Right ventricle myocardium superior (tissue), 1 donor: ENCODE measurements around the gene SEPTIN6. TPM values are rescaled to one million over a fixed set of nuclear protein-coding genes. Genes with fewer than 3 reads are reported as not detected.
"Not testable (repeated sequence)": the region's sequence is repeated elsewhere in the genome, so short reads cannot be mapped to it uniquely, and the experiment has no call there.

Experiments
- ATAC-seq: fragments of 200-7000 bp; cut with Tn5 transposase; one replicate; pipeline ENCODE4 v1.9.1; 2020; ENCODE audit warnings: mild to moderate bottlenecking; ENCODE audit not compliant: poor library complexity
- DNase-seq: peaks from one replicate; pipeline ENCODE4 v3.0.0-alpha.2; 2020
- intact Hi-C: fragments of 100-400 bp; cut with DNase I; formaldehyde crosslinking; loops from one replicate; pipeline ENCODE4 v1.11.2; 2022
- microRNA-seq: library from miRNA; unstranded; fragments of <30 nt; microRNA quantifications from one replicate; pipeline ENCODE4 v1.2.0, GENCODE V29; 2020
- total RNA-seq: library from RNA; stranded (reverse); fragmentation: NEBNext Ultra II Directional; extraction: Animal tissue kit (Norgen Biotek cat#: 25700); gene quantifications from one replicate; pipeline ENCODE4 v1.2.1, GENCODE V29; 2021
- donor health status: DM: no; HTN: yes; CAD: no; lungs with severe emphysema.

SEPTIN6 gene
- total RNA-seq, 1 donor from 2014 or later: 6.6 TPM

GRCh38 chrX:119669424-119670037, 23.4 kb downstream of the SEPTIN6 start:
- no peak for DNase-seq
- intact Hi-C loops: no loop called here
- no peak for ATAC-seq

DNA sequence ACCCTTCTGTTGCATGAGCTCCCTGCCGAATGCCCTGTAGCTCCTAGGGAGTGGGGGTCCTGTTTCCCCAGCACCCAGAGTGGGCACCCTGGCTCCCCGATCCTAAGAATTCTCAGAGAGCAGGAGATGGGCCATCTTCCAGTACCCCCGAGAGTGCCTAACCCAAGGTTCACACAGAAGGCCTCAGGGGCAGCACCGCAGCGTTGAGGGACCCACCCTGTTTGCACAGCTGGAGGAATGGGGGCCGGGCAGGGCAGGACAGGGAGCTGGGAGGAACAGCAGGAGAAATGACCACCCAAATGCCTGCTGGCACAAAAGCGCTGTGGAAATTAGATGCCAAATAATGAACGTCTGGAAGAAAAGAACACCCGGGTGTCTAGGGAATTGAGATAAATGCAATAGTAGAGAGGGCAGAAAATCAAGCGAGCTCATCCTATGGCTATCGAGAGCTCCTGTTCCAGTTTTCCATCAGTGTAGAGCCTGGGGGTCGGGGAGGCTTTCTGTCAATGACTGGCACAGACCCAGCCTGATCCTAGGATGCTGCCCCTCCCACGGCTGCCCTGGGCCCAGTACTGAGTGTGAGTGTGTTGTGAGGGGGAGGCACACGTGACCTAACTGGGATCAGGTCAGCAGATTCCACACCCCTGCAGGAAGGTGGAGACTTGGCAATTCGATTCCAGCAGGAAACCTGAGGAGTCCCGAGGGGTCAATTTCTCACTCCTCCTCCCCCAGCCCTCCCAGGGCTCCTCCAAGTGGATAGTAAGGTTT, 25.7 kb downstream of the SEPTIN6 start:
- ATAC-seq (peak; percentile 52), DNase-seq (peak; percentile 41)
- intact Hi-C loops: no loop called here

DNA sequence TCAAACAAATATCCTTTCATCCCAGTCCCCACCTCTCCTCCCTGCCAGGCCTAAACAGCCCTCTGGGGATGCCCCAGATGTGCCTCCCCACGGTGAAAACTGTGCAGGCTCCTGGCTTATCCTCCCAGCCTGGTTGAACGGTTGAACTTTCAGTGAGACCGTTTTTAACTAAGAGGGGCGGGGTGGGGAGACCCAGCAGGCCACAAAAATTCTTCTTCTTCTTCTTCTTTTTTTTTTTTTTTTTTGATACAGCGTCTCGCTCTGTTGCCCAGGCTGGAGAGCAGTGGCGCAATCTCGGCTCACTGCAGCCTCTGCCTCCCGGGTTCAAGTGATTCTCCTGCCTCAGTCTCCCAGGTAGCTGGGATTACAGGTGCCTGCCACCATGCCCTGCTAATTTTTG, 28.1 kb downstream of the SEPTIN6 start:
- intact Hi-C loops, ATAC-seq, DNase-seq: not testable (repeated sequence)

GRCh38 chrX:119661486-119661885, 31.5 kb downstream of the SEPTIN6 start:
- intact Hi-C loops: no loop called here
- ATAC-seq (no peak), DNase-seq (no peak)

GRCh38 chrX:119659522-119659921, 33.4 kb downstream of the SEPTIN6 start:
- no peak for DNase-seq
- intact Hi-C loops: no loop called here
- ATAC-seq: no peak

- intact Hi-C loops: no loop called here
- DNase-seq: no peak
- ATAC-seq: peak; percentile 36
Measured at GRCh38 chrX:119655125-119655524, 37.8 kb downstream of the SEPTIN6 start.

DNA sequence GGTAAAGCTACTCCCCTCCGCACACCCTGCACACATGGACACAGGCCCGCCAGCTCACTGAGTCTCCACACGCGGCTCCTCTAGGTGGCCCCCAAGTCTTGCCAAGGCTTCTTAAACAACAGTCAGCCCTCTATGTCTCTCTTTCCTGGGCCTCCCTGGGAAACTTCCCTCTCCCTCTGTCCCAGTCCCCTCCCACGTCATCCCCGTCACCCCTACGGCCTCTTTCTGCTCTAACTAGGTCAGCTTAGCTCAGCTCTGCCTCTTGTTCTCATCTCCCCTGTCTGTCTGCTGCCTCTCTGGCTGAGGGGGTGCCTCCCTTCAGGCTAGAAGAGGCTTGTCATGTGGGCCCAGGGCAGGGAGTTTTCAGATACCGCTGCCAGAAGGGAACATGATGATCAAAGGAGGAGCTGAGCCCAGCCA, 38.8 kb downstream of the SEPTIN6 start:
- peak; percentile 83 for ATAC-seq
- peak; percentile 57 for DNase-seq
- intact Hi-C loops: no loop called here

DNA sequence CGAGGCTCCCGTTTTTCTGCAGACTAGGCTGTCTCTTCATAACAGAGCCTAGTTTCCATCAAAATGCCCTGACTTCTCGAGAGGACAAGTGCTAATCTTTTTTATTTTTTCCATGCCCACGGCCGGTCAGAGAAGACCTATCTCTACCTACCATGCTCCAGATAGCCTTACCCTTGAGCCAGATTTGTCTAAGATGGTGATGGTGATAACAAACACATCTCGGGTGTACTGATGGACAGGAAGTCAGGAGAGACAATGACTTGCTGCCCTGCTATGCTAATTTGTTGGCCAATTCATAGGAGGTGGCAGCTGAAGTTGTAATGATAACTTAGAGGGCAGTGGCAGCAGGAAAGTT, 44.6 kb downstream of the SEPTIN6 start:
- no peak for ATAC-seq
- intact Hi-C loops: no loop called here
- no peak for DNase-seq

DNA sequence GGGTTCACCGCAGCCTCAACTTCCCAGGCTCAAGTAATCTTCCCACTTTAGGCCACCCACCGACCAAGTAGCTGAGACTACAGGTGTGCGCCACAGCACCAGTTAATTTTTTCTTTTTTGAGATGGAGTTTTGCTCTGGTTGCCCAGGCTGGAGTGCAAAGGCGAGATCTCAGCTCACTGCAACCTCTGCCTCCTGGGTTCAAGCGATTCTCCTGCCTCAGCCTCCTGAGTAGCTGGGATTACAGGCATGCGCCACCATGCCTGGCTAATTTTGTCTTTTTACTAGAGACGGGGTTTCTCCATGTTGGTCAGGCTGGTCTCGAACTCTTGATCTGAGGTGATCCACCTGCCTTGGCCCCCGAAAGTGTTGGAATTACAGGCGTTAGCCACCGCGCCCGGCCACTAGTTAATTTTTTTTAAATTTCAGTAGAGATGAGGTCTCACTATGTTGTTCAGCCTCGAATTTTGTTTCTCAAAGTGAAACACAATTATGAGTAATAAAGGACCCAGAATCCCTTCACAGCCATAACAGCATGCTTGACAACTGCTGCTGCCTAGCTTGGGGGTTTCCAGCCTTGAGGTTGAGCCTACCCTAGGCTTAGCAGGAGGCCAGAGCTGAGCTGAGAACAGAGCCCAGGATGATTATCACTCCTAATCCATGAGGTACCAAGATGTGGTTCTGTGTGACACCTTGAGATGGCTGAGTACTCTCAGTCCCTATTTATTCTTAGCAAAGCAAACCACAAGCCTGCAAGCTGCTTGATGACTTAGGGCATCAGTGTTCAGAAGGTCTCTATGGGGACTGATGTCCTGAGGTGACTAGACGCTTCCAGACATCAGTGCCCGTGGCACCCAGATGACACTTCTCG, 45.2 kb downstream of the SEPTIN6 start:
- no peak for ATAC-seq
- DNase-seq: no peak
- intact Hi-C loops: no loop called here

GRCh38 chrX:119647089-119647488, 45.9 kb downstream of the SEPTIN6 start:
- intact Hi-C loops: no loop called here
- no peak for ATAC-seq
- no peak for DNase-seq

GRCh38 chrX:119646515-119646914, 46.5 kb downstream of the SEPTIN6 start:
- ATAC-seq (no peak), DNase-seq (no peak)
- intact Hi-C loops: no loop called here

GRCh38 chrX:119643696-119644095, 49.3 kb downstream of the SEPTIN6 start:
- ATAC-seq: no peak
- intact Hi-C loops: no loop called here
- DNase-seq: no peak

Small RNA genes lying within 50 kb of the gene (microRNA-seq; reads per million reads assigned to microRNA genes)
- gene MIR766: 6.1 reads per million, percentile 18 among the genes with 10 or more reads in this experiment

Other genes with a start within 250 kb of the SEPTIN6 start
- 143 TPM for gene SLC25A5, start 224.7 kb downstream of the SEPTIN6 start, total RNA-seq
- 12.7 TPM for gene STEEP1, start 127.8 kb downstream of the SEPTIN6 start, total RNA-seq
- gene UBE2A, start 118.6 kb downstream of the SEPTIN6 start, total RNA-seq: 58.5 TPM
- gene NKRF, start 86.7 kb downstream of the SEPTIN6 start, total RNA-seq: 4.6 TPM
- gene SOWAHD, start 65.4 kb upstream of the SEPTIN6 start, total RNA-seq: 0.51 TPM
- gene RPL39, start 98.5 kb upstream of the SEPTIN6 start, total RNA-seq: 1,035 TPM
- 3.3 TPM for gene UPF3B, start 159.8 kb upstream of the SEPTIN6 start, total RNA-seq
- 9.2 TPM for gene RNF113A, start 178.6 kb upstream of the SEPTIN6 start, total RNA-seq
- 715 TPM for gene NDUFA1, start 178.7 kb upstream of the SEPTIN6 start, total RNA-seq
- gene AKAP14, start 202.7 kb upstream of the SEPTIN6 start, total RNA-seq: not detected